ENCODE data around the gene GNMT. TPM values are rescaled to one million over a fixed set of nuclear protein-coding genes. Genes with fewer than 3 reads are reported as not detected.

The GNMT gene
- total RNA-seq, 2 donors from 2014 or later: 3.3 to 4.1 TPM

DNA sequence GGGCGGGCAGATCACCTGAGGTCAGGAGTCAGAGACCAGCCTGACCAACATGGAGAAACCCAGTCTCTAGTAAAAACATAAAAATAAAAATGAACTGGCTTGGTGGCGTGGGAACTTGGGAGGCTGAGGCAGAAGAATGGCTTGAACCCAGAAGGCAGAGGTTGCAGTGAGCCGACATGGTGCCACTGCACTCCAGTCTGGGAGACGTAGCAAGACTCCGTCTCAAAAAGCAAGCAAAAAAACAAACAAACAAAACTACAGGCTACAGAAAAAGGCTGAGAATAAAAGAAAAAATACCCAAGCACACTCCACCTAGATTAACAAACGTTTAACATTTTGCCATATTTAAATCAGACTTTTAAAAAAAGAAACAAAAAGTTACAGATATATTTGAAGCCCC is 38.8 kb upstream of the GNMT start:
- DNase-seq (ENCODE audit: low spot score): no peak
- H3K27ac ChIP-seq: no peak overlapping the region
- H3K4me1 ChIP-seq: no peaks in the 10 kb centered on the region
- no peak for TF ChIP-seq CTCF (IDR thresholded peaks at IDR 0.05)
- no peak overlapping the region for H3K4me3 ChIP-seq
- peaks cover 0 to 5% of the 10 kb centered on the region in 2 donors for H3K27me3 ChIP-seq
- H3K36me3 ChIP-seq: no peaks in the 10 kb centered on the region
- no peaks in the 10 kb centered on the region for H3K9me3 ChIP-seq

DNA sequence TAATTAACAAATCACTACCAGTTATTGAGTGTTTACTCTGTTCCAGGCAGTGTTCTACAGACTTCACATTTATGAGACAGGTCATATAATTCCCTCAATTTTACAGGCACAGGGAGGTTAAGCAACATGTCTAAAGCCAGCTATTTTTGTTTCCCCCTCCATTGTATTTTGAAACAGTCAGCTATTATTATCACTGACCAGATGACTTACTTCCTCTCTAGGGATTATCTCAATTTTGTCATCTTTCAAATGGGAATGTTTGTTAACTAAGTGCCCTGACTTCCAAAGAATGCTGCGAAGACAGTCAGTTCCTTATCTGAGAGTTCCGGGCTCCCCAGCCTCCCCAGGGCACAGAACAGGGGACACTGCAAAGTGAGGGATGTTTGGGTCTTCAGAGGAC is 36.9 kb upstream of the GNMT start:
- peaks cover 0 to 5% of the 10 kb centered on the region in 2 donors for H3K27me3 ChIP-seq
- H3K27ac ChIP-seq: no peak overlapping the region
- H3K9me3 ChIP-seq: no peaks in the 10 kb centered on the region
- DNase-seq (ENCODE audit: low spot score): no peak
- H3K36me3 ChIP-seq: no peaks in the 10 kb centered on the region
- no peak for TF ChIP-seq CTCF (IDR thresholded peaks at IDR 0.05)
- no peak overlapping the region for H3K4me3 ChIP-seq
- peaks cover 0 to 7% of the 10 kb centered on the region in 2 donors for H3K4me1 ChIP-seq

- H3K27me3 ChIP-seq: peaks cover 0 to 5% of the 10 kb centered on the region in 2 donors
- DNase-seq (ENCODE audit: low spot score): no peak
- H3K27ac ChIP-seq: no peak overlapping the region
- no peaks in the 10 kb centered on the region for H3K36me3 ChIP-seq
- H3K4me1 ChIP-seq: peaks cover 0 to 14% of the 10 kb centered on the region in 2 donors
- TF ChIP-seq CTCF (IDR thresholded peaks at IDR 0.05): no peak
- no peaks in the 10 kb centered on the region for H3K9me3 ChIP-seq
- no peak overlapping the region for H3K4me3 ChIP-seq
Measured at GRCh38 chr6:42925248-42925857, 35.2 kb upstream of the GNMT start.

DNA sequence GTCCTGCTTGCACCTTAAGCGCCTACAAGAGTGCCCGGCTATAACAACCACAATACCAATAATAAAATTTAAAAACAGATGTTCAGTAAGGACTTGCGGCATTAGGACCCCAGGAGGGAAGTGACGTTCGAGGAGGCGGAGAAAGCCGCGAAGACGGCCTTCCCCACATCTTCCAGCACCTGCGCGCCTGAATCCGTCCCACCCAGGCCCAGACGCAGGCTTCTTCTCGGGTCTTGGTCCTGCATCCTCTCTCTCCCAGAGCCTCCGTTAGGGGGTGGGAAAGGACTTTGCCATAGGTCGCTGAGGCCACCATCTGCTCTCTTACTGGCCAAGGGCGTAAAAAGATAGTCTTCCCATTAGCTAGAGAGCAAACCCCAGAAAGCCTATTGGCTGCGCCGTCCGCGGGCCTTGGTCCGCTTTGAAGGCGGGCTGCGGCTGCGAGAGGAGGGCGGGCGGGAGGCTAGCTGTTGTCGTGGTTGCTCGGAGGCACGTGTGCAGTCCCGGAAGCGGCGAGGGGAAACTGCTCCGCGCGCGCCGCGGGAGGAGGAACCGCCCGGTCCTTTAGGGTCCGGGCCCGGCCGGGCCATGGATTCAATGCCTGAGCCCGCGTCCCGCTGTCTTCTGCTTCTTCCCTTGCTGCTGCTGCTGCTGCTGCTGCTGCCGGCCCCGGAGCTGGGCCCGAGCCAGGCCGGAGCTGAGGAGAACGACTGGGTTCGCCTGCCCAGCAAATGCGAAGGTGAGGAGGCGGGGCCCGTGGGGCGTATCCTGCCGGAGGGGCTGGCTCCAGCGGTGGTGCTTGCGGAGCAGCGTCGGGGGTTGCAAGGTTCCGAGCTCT is 31.4 kb upstream of the GNMT start, which contains the start of gene CNPY3:
Gene CNPY3 (plus strand): TSS at position 495 of the 835 bp plus-strand sequence. CDS start 91 bp downstream, at position 586.
- H3K4me3 ChIP-seq: peak within 1 kb of the TSS; percentile 65 to 72
- H3K9me3 ChIP-seq: no peaks in the 10 kb centered on the region
- peaks cover 0 to 21% of the 10 kb centered on the region in 2 donors for H3K4me1 ChIP-seq
- peak; percentile 96 for DNase-seq (ENCODE audit: low spot score)
- H3K27me3 ChIP-seq: peaks cover 0 to 5% of the 10 kb centered on the region in 2 donors
- H3K36me3 ChIP-seq: peaks cover 2% of the 10 kb centered on the region
- peak within 1 kb of the TSS; percentile 87 to 92 for H3K27ac ChIP-seq
- TF ChIP-seq CTCF (IDR thresholded peaks at IDR 0.05): peak in 1 of 2 donors; percentile 8

DNA sequence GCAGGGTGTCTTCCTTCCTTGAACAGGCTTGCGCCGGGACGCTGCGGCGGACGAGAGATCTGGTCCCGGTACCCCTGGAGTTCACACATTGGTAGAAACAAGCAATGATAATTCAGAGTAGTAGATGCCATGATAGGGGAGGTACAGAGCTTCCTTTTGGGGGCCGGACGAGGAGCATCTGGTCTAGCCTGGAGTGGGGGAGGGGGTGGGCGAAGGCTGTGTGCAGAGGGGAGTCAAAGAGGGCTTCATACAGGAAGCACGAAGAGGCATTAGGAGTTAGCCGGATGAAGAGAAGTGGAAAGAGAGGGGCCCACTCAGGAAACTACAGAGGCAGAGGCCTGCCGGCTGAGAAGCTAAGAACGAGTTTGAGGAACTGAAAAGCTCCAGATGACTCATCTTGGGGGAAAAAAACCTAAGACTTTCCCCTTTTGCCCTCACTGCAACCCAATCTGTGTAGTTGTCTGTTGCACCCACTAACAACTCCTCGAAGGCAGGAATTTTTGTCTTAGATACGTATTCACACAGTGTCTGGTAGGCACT is 30.7 kb upstream of the GNMT start:
- no peak for DNase-seq (ENCODE audit: low spot score)
- no peak for TF ChIP-seq CTCF (IDR thresholded peaks at IDR 0.05)
- Histone ChIP-seq H3K36me3 (peaks cover 7% of the 10 kb centered on the region), H3K9me3 (no peaks in the 10 kb centered on the region), H3K4me3 (peak overlapping the region; percentile 65 to 72), H3K27me3 (peaks cover 0 to 5% of the 10 kb centered on the region in 2 donors), H3K27ac (peak overlapping the region; percentile 87 to 92), H3K4me1 (peaks cover 0 to 21% of the 10 kb centered on the region in 2 donors)
